Thyroid gland (tissue), 4 donors: ENCODE data around the gene AIPL1. TPM values are rescaled to one million over a fixed set of nuclear protein-coding genes. Genes with fewer than 3 reads are reported as not detected.

Source experiments
- DNase-seq, 2 donors: peaks; one replicate each; pipeline ENCODE4 v3.0.0-alpha.2; 2019
- H3K27ac ChIP-seq, 3 donors: fragments of 200-600 bp; sonication (generic); 1 replicate in 2 of 3; 2 replicates in 1 of 3; pipeline ENCODE4 v1.5.1; 2016 to 2019; ENCODE audit warnings: mild to moderate bottlenecking in 1 of 3, moderate library complexity in 1 of 3
- H3K27me3 ChIP-seq: fragments of 200-600 bp; sonication (generic); one replicate; pipeline ENCODE4 v1.5.1; 2019
- H3K36me3 ChIP-seq, 2 donors: fragments of 200-600 bp; sonication (generic); one replicate each; pipeline ENCODE4 v1.5.1; 2016 to 2019
- H3K4me1 ChIP-seq, 2 donors: fragments of 200-600 bp; sonication (generic); one replicate each; pipeline ENCODE4 v1.5.1; 2017 to 2019
- H3K4me3 ChIP-seq, 3 donors: fragments of 200-600 bp; sonication (generic); replicated peaks in 1 of 3; 1 replicate in 2 of 3; 2 replicates in 1 of 3; pipeline ENCODE4 v1.5.1; 2016; ENCODE audit warnings: mild to moderate bottlenecking in 1 of 3
- H3K9me3 ChIP-seq: fragments of 200-600 bp; sonication (generic); one replicate; pipeline ENCODE4 v1.5.1; 2017
- POLR2A ChIP-seq, 2 donors: fragments of 450-650 bp; IDR thresholded peaks; one replicate each; pipeline ENCODE4 v1.6.1; 2017; ENCODE audit warnings: antibody characterized with exemption in 2 of 2, mild to moderate bottlenecking in 2 of 2, moderate library complexity in 1 of 2
- WGBS, 2 donors: methylation state at CpG; one replicate each; pipeline ENCODE4 v1.1.5; 2017; 5-methylcytosine and 5-hydroxymethylcytosine counted together
- intact Hi-C: fragments of 100-400 bp; cut with DNase I; formaldehyde crosslinking; loops from one replicate; pipeline ENCODE4 v1.15.1; 2023
- total RNA-seq, 4 donors: library from RNA; depleted of rRNA; stranded (reverse); fragments of >200 nt; gene quantifications; one replicate each; pipeline ENCODE4 v1.2.3, GENCODE V29; 2016
- TF ChIP-seq, protein P1 (sequence below), 6 experiments: fragments of 200-600 bp in 3 of 6; fragments of 450-650 bp in 3 of 6; sonication (generic) in 3 of 6; IDR thresholded peaks; one replicate each; pipeline ENCODE4 v1.5.1; 2016 to 2019; ENCODE audit warnings: antibody characterized with exemption in 6 of 6, mild to moderate bottlenecking in 2 of 6, inconsistent platforms in 1 of 6, moderate library complexity in 1 of 6

AIPL1 gene
- total RNA-seq, 4 donors from 2014 or later: not detected

DNA sequence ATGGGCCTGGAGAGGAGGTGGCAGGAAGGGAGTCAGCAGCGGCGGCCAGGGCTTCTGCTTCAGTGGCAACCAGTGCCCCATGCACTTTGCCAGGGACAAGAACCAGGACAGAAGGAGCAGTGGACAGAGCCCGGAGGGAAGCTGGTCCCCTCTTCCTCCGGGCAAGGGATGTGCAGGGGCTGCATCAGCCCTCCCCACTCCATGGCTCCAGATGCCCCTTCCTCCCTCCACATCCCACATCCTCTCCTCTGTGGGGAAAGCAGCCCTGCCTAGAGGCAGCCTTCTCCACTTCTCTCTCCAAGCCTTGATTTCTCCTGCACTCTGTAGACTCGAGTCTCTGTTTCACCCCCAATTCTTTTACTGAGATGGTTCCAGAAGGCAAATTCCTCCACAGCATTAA lies 50.4 kb downstream of the AIPL1 start:
- no peaks in the 10 kb centered on the region for H3K4me1 ChIP-seq
- no peak overlapping the region for H3K4me3 ChIP-seq
- 62 to 73% methylated on average over 5 of the region's 5 CpGs for WGBS, 2 donors
- no peaks in the 10 kb centered on the region for H3K27me3 ChIP-seq
- H3K27ac ChIP-seq: no peak overlapping the region
- no peaks in the 10 kb centered on the region for H3K36me3 ChIP-seq
- no peaks in the 10 kb centered on the region for H3K9me3 ChIP-seq
- DNase-seq: no peak
- no peak for TF ChIP-seq POLR2A (IDR thresholded peaks at IDR 0.05)
- TF ChIP-seq, protein P1, sequence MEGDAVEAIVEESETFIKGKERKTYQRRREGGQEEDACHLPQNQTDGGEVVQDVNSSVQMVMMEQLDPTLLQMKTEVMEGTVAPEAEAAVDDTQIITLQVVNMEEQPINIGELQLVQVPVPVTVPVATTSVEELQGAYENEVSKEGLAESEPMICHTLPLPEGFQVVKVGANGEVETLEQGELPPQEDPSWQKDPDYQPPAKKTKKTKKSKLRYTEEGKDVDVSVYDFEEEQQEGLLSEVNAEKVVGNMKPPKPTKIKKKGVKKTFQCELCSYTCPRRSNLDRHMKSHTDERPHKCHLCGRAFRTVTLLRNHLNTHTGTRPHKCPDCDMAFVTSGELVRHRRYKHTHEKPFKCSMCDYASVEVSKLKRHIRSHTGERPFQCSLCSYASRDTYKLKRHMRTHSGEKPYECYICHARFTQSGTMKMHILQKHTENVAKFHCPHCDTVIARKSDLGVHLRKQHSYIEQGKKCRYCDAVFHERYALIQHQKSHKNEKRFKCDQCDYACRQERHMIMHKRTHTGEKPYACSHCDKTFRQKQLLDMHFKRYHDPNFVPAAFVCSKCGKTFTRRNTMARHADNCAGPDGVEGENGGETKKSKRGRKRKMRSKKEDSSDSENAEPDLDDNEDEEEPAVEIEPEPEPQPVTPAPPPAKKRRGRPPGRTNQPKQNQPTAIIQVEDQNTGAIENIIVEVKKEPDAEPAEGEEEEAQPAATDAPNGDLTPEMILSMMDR (IDR thresholded peaks at IDR 0.05): no peak
- intact Hi-C loops: no loop called here

DNA sequence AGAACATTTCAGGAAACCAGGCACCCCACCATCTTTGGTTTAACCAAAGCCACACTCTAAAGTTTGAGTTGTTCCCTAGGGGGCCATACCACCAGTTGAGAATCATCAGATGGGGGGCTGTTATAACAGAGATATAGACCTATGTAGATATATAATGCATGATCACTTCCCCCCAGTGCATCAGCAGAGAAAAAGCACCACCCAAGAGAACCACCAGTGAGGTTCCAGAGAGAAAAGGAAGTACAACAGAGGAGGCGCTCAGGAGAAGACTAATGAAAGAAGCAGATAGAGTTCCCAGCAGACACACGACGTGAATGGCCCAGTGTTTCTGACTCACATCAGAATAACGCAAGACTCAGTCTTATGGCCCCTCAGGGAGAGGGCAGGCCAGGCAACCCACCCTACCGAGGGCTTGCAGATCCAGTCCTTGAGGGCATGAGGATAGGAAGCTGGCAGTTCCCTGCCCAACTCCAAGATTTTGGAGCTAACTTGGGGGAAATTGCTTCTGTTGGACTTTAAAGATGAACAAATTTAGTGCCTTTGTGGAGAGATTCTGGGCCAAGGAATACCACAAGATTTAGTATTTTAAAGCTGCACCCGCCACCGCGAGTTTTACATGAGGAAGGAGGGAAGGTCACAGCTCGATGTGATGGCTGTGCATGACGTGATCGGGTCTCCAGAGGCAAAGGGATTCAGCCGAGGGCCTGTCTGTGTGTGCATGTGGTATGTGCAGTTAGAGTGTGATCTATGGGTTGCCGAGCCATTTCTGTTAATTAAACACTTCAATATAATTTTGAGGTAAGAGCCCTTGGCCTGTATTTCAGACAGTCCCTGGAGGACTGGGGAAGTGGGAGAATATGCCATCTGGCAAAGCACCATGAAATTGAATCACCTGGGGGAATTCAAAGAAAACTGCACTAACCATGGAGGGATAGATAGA lies 53.1 kb downstream of the AIPL1 start:
- no peaks in the 10 kb centered on the region for H3K4me1 ChIP-seq
- H3K4me3 ChIP-seq: no peak overlapping the region
- WGBS, 2 donors: 82 to 85% methylated on average over 13 of the region's 13 CpGs
- no peak overlapping the region for H3K27ac ChIP-seq
- H3K27me3 ChIP-seq: no peaks in the 10 kb centered on the region
- TF ChIP-seq POLR2A (IDR thresholded peaks at IDR 0.05): no peak
- TF ChIP-seq, protein P1 (IDR thresholded peaks at IDR 0.05): no peak
- intact Hi-C loops: no loop called here
- H3K36me3 ChIP-seq: no peaks in the 10 kb centered on the region
- DNase-seq: no peak
- H3K9me3 ChIP-seq: no peaks in the 10 kb centered on the region

DNA sequence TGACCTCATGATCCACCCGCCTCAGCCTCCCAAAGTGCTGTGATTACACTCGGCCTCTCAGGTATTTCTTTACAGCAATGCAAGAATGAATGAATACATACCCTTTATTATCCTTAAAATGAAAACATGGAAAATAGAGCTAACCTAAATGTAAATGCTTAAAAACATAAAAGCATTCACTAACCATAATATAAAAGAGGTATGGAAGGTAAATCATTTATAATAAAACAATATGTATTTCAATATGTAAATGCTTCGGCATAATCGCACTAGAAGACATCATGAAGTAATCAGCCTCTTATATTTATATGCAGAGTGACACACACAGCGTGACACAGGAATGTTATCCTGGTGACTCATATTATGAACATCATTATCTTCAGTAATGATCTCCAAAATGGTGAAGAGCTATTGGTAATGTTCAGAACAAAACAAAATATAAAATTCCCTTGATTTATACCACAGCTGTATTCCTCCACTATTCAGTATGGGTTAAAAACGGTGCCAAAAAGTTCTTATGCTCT lies 53.9 kb downstream of the AIPL1 start:
- no peaks in the 10 kb centered on the region for H3K9me3 ChIP-seq
- no peaks in the 10 kb centered on the region for H3K4me1 ChIP-seq
- H3K36me3 ChIP-seq: no peaks in the 10 kb centered on the region
- no peak for DNase-seq
- WGBS, 2 donors: 87 to 93% methylated on average over 6 of the region's 6 CpGs
- H3K4me3 ChIP-seq: no peak overlapping the region
- no peaks in the 10 kb centered on the region for H3K27me3 ChIP-seq
- intact Hi-C loops: no loop called here
- no peak for TF ChIP-seq POLR2A (IDR thresholded peaks at IDR 0.05)
- TF ChIP-seq, protein P1 (IDR thresholded peaks at IDR 0.05): no peak
- no peak overlapping the region for H3K27ac ChIP-seq

DNA sequence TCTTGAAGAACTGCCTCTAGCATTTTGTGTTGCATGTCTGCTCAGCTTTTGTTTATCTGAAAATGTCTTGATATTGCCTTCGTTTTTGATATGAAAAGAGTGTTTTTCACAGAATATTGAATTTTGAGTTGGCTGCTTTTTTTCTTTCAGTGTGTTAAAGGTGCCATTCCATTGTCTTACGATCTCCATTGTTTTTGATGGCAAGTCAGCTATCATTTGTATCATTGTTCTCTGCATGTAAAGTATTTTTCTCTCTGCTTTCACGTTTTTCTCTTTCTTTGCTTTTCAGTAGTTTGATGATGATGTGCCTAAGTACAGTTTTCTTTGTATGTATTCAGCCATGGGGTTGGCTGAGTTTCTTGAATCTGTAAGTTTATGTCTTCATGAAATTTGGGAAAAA lies 57.0 kb downstream of the AIPL1 start:
- Histone ChIP-seq H3K27ac (no peak overlapping the region), H3K27me3 (no peaks in the 10 kb centered on the region), H3K4me1 (no peaks in the 10 kb centered on the region), H3K9me3 (no peaks in the 10 kb centered on the region), H3K36me3 (no peaks in the 10 kb centered on the region), H3K4me3 (no peak overlapping the region)
- no peak for TF ChIP-seq POLR2A (IDR thresholded peaks at IDR 0.05)
- TF ChIP-seq, protein P1 (IDR thresholded peaks at IDR 0.05): no peak
- intact Hi-C loops: no loop called here
- 71 to 75% methylated on average over 3 of the region's 3 CpGs for WGBS, 2 donors
- DNase-seq: no peak

DNA sequence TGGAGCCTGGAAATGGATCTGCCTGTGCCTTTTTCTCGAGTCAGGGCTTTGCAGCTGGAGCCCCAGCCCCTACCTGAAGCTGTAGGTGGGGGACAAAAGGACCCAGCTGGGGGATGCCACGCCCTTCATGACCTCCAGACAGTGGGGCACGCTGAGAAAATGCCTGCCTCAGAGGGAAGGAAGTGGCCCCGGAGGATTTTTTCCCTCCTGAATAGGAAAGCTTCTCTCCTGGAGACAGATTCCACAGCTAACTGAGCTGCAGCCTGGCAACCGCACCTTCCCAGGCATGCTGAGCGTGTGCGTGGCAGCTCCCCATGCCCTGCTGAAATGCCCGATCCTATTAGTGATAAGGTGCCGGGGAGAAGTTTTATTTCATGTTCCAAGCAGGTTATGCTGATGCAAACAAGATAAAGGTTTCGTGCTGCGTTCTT lies 58.0 kb downstream of the AIPL1 start:
- intact Hi-C loops: no loop called here
- DNase-seq: no peak
- H3K27me3 ChIP-seq: no peaks in the 10 kb centered on the region
- TF ChIP-seq, protein P1 (IDR thresholded peaks at IDR 0.05): no peak
- TF ChIP-seq POLR2A (IDR thresholded peaks at IDR 0.05): no peak
- H3K4me1 ChIP-seq: no peaks in the 10 kb centered on the region
- no peak overlapping the region for H3K27ac ChIP-seq
- H3K36me3 ChIP-seq: no peaks in the 10 kb centered on the region
- WGBS, 2 donors: 48 to 62% methylated on average over 9 to 11 of the region's 11 CpGs
- H3K9me3 ChIP-seq: no peaks in the 10 kb centered on the region
- H3K4me3 ChIP-seq: no peak overlapping the region
